Stimulated activated CD4-positive, alpha-beta T cell treated with anti-CD3 and anti-CD28 coated beads, TNF-alpha, amount 100 ng/mL, for 1 hour (primary cell): ENCODE results near the gene SLC41A1.

Source experiments
- DNase-seq, 3 donors: peaks; one replicate each; pipeline ENCODE4 v3.0.0-alpha.2; 2020; ENCODE audit warnings: low read depth in 3 of 3, low spot score in 1 of 3

Gene SLC41A1

DNA sequence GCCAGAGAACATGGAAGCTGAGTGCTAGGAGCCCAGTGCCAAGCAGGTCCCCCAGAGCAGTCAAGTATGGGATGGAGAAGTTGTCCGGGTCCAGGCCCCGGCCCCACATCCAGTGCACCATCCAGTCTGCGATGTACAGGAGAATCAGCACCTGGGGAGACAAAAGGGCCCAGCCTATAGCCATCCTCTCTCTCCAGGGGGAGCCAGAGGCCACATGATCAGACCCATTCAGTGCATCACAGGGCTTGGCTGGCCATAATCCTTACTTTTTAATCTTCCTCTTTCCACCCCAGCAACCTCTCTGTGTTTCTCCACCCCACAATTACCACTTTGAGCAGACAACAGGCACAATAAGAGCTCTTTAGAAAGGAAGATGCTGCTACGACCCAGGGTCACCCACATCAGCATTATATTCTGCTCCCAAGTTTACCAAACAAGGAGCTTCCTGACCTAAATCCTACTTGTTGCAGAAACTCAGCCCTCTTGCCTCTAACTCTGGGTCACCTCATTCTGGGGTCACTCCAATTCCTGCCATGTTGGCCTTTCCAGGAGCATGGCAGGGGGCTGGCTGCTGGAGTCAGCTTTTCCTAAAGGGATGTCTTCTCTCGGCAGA, 21.3 kb downstream of the SLC41A1 start:
- peak in 1 of 3 donors; percentile 40 for DNase-seq

DNA sequence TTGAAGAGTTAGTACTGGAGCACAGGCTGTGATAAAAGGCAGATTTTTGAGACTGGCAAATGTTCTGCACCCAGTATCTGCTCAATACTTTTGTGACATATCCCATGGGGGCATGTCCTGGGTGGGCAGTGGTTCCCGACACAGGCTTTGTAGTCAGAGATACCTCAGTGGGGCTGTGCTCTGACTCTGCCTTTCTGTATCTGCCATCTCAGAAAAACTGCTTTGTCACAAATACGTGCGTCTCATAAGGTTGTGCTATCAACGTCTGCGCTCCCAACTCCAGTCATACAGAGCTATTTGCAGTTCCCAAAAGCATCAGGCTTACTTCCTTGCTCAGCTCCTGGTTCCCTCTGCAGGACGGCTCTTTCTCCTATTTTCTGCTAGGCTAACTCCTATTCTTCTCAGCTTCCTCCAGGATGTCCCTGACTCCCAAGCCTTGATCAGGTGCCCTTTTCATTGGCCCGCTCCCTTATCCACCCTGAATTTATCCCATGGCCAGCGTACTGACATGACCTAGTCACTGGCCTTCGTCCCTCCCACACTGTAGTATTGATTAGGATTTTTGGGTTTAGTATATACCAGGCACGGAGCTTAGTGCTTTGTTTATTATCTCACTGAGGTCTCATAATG, 25.6 kb downstream of the SLC41A1 start:
- DNase-seq, result no peak

DNA sequence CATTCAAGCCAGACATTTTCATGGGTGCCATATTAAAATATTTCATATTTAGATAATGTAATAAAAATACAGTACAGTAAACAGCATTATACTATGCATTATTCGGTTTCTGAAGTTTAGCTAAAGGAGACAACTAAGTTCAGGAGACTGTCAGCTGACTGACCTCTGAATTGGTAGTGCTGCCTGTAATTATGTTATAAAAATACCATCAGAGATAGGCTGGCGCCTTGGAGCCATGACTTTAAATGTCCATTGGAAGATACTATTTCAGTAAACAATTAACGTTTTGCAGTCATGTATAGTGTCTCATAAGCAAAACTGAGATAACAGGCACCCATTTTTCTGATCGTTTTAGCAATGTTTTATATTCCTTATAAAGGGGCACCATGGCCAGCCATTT, 26.4 kb downstream of the SLC41A1 start:
- no peak for DNase-seq

DNA sequence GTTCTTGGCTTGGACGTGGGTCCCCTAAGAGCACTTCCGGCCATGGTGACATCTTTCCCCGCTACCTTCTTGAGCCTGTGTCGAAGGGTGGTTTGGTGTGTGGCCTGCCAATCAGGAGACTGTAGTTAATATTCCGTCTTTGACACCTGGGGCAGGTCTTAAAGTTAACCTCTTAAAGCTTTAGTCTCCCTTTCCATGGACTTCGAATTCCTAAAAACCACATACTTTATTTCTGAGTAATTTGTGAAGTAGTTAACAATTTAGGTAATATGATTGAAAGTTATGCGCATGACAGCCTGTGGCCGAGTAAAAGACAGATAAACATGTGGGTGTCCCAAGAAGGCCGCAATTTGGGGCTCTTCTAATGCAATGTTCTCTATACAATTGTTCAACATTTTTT, 27.6 kb downstream of the SLC41A1 start:
- no peak for DNase-seq

DNA sequence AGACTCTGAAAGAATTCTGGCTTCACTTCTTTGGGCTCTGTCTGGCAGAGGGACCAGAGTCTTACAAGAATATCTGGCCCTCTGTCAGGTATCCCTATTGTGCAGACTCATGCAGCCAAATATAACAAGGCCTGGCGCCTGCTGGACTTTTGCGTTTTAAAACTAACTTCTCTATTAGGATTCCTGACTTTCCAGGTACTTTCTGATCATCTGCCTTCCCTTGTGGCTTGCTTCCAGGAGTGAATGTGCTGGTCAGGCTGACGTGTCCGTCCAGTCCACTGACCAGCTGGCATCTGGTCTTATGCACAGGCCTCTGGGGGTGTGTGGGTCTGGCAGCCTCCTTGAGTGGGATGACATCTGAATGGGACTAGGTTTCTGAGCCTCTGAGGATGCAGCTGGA, 29.1 kb downstream of the SLC41A1 start:
- DNase-seq, result no peak

DNA sequence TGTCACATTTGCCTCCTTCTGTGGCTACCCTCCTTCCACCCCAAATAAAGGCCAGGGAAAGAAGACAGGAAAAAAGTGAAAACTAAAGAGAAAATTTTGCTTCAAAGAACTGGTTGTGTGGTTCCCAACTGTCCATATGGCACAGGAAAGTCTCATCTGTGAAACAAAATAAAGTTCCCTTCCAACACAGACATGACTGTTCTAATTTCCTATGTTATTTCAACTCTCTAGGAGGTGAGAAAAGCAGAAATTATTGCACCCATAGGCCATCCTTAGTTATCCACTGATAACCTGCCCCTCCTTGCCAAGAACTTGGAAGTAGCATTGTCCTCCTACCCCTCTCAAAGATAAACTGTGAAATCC, 29.6 kb downstream of the SLC41A1 start:
- DNase-seq, result no peak

DNA sequence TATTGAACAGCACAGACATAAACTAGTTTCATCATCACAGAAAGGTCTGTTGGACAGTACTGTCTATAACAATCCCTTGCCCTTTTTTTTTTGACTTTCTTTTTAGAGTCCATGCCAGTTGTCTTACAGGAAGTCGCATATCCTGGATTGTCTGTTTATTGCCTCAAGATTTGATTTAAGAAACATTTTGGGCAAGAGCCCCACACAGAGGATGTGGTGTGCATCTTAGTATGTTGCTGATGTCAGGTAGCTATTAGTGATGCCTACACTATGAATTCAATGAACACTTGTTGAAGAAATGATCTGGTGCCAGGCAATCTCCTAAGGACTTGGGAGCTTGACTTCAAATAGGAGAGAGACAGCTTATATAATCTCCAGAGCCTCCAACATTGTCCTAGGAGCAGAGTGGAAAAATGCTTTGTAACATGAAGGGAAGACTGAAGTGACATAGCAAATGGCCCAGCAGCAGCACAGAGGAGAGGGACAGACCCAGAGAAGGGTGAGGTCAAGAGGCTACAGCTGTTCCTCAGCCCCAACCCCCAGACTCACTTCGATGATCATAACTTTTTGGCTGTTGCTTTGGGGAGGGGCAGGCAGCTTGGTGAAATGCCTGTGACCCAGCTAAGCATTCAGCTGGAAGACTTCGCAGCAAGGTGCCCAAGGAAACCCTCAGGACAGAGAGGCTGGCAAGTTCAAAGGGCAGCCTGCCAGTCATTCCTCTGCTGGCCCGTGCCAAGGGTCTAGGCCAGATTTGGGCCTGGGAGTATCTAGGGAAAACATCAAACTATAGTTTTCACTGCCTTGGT, 30.2 kb downstream of the SLC41A1 start:
- no peak for DNase-seq

DNA sequence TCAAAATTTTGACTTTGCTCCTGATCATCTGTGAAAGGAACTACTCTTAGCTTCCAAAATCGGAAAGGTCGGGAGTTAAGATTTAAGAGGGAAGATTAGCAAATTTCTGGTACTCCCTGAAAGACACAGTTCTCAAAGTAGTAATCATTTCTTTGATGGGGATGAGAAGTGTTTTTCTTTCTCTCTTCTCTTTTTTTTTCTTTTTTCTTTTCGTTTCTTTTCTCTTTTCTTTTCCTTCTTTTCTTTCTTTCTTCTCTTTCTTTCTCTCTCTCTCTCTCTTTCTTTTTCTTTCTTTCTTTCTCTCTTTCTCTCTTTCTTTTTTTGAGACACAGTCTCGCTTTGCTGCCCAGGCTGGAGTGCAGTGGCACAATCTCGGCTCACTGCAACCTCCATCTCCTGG, 32.7 kb downstream of the SLC41A1 start:
- DNase-seq, result no peak

DNA sequence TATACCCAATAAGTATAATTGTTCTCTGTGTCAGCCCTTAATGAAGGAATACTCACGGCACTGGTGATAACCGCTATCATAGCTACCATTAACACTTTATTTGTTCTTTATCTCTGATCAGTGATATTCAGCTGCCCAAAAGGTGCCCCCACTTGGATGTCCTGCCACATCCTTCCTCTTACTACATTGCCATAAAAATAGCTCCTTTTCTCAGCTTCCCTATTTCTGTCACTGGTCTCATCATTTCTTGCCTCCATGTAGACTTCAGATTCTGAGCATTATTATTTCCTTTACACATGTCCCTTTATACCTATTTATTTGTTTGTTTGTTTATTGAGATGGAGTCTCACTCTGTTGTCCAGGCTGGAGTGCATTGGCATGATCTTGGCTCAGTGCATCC, 35.0 kb downstream of the SLC41A1 start:
- DNase-seq, result no peak

DNA sequence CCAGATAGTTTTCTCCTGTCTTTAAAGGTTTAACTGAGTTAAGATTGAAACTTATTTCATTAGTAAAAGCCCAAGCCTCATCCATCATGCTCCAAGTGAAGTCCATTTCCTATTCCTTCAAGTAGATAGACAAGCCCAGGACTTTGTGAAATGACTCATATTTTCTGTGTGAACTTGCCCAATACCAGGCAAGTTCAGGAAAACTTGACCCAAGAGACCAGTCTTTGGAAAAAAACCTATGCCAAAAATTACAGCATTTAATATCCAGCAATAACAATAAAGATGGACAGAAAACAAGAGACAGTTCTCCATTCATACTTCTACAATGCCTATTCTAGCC, 37.3 kb downstream of the SLC41A1 start:
- no peak for DNase-seq

DNA sequence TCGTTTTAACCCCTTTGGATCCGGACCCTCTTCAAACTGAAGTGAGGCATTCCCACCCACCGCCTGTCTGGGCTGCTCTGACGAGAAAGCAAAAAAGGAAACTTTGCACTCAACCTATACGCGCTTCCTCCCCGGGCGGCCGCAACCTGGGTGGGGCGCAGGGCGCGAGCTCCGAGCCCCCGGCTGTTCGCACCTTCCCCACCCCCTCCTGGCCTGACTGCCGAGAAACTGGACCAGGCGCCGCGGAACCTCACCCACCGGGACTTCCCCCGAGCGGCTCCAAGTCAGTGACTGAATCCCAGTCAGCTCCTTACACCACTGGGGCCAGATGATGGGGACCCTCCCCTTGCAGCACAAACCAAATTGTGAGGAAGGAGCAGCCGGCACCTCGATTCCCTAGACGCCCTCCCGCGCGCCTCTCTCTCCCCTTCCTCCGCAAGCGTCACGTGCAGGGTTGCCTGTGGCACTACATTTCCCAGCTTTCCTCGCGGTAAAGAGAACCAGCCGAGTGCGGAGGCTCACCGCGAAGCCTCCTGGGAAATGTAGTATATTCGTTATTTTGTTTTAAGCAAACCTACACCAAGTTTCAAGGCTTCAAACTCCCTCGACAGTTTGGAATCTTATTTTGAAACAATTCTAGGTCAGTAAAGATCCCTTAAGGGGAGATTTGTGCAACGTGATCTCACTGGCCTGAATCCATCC, 37.8 kb downstream of the SLC41A1 start, which contains the start of gene RAB29:
Gene RAB29, minus strand, starts transcription at position 468 of the 702 bp plus-strand sequence. CDS start 526 bp downstream, outside the sequence.
- peak; percentile 54 to 63 (median 59) for DNase-seq

DNA sequence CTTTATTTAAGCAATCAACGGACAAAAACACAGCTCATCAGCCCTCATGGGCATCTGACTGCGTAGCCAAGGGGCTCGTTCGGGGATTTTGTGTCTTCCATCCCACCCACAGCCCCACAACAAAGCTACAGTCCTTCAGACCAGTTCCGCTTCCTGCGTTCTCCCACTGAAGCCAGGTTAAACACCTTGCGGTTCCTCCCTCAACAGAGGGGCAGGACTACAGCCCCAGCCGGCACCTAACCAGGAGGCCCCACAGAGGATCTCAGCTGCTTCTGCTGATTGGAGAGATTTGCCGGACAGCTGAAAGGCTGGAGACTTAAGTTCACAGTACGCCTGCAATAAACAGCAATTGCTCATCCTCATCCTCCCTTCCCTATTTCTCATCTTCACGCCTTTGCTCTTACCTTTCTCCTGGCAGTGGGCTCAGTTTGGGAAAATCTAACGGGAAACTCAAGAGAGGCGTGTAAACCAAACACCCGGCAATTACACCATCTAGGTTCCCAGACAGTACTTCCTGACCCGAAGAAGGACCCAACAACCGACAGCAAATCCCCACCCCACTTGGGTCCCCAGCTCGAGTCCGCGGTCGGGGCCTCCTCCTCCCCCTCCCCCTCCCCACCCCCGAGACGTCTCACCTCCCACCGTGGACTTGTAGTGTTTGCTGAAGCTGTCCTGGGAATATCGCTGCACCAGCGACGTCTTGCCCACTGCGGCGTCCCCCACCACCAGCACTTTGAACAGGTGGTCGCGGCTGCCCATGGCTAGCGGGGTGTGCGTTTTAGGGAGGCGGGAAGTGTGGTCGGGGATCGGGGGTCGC, 38.6 kb downstream of the SLC41A1 start:
- DNase-seq, result no peak

DNA sequence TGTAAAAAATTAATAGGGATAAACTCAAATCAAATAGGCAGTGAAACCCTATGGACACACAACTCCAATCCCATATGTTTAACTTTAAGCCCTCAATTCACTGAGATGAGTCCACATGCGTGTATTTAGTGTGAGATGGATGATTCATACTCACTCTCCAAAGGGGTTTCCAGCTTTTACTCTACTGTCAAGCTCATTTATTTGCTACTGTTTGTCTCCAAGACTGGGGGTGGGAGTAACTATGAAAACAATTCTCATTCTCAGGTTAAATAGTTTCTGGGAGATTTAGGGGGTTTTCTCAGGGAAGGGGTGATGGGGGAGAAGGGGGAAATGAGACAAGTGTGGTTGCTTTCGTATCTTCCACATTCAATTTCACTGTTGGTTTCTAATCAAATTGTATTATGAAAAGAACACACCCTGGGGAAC, 40.4 kb downstream of the SLC41A1 start:
- no peak for DNase-seq

DNA sequence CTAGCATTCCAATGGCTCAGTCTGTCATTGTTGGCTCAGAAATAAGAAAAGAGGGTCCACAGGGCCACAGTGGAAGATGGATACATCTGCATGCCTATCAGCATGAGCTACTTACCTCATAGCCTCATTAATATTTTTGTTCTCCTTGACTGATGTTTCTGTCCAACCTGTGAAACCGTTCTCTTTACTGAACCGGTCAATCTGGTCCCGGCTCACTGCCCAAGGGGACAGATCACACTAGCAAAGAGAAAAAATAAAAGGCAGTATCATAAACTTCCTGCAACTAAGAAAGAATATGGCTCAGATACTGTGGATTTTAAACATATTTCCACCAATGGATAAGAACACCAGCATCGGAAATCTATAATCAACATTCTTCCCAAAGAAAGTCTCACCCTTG, 42.4 kb downstream of the SLC41A1 start:
- DNase-seq, result no peak

DNA sequence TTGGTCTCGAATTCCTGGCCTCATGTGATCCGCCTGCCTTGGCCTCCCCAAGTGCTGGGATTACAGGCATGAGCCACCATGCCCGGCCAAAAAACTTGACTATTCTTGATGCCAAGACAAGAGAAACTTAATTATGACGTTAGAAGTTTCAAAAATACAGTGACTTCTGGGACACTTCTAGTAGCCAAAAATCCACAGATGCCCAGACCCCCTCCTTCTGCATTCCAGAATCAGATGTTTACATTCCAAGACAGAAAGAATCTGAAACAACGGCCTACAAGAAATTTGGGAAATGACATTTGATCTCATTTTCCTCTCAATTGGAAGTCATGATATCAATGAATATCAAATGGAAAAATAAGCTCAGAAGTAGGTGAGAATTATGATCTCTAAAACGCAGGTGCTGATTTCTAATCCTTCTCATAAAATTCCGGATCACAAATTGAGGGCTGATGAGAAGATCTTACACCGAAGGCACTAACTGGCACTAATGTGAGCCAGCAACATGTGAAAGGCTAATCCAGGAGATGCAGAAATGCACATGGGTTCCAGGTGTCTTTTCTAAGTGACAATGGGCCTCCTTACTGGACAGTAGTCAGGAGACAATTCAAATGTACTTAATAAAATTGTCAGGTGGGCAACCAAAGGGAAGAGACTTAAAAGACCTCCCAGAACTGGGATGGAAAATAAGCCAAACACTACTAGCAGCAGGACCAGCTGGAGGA, 43.2 kb downstream of the SLC41A1 start:
- DNase-seq, result no peak

DNA sequence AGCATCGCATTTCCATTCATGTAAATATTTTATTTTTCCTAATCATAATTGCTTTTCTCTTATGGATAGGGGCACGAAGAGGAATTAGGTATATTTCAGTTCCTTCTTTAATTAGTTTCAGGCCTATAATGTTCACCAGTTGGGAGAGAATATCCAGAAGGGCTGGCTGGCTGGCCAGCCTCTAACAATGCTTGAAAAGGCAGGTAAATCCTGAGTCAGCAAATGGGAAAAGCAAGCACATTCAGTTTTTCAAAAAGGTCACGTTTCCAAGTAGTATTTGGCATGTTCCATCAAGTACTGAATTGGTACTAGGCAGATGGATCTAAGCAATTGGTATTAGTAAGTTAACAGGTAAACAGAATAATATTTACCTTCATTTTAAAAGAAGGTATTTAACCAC, 45.8 kb downstream of the SLC41A1 start:
- DNase-seq, result no peak

DNA sequence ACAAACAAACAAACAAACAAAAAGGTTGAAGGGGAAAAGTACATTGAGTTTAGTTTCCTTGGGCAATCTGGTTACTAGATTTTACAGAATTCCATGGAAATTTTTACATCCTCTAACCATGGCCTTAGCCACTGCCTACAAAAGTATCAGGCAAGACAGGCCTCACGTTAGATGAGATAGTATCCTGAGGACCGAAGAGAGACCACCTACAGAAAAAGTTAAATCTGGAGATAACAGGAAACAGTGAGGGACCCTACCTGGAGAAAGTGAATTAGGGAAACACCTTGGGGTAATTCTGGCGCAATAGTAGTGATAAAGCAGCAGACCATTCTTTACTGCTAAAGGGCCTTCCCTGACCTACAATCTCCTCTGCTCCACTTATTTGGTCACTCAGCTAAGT, 46.4 kb downstream of the SLC41A1 start:
- DNase-seq, result no peak

DNA sequence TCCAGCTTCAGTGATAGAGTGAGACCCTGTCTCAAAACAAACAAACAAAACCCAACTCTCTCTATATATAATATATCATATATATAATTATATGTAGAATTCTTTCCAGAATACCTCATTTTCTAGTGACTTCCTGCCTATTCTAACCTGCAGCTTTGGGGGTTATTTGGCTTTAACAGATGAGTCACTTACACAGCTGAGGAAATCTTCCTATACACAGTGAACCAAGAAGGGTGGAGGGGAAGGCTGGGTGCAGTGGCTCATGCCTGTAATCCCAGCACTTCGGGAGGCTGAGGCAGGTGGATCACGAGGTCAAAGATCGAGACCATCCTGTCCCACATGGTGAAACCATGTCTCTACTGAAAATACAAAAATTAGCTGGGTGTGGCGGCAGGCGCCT, 47.0 kb downstream of the SLC41A1 start:
- DNase-seq, result no peak

DNA sequence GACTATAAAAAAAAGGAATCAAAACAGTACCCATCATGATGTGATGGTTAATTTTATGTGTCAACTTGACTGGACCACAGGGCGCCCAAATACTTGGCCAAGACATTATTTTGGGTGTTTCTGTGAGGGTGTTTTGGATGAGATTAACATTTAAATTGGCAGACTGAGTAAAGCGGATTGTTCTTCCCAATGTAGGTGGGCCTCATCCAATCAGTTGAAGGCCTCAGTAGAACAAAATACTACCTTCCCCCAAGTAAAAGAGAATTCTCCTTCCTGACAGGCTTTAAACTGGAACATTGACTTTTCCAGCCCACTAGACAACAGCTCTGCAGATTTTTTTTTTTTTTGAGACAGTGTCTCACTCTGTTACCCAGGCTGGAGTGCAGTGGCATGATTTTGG, 48.4 kb downstream of the SLC41A1 start:
- no peak for DNase-seq

DNA sequence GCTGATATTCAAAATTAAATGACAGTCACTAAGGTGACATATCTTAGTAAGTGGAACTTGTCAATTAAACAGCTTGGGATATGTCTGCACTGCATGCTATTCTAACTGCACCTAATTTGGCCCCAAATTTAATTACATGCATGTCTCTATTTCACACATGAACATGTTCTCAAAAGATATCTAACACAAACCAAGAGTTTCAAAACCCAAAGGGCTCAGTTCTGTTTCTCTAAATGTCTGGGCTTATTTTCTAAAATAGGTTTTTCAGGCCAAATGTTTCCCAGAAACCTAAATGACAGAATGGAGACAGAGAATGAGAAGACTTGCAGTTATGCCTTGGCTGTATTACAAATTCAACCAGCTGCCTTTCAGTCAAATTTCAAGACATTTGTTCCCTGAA, 49.0 kb downstream of the SLC41A1 start:
- no peak for DNase-seq
